GM12872 (cell line): ENCODE measurements around the gene LRRC36.

Experiments used
- TF ChIP-seq, protein P1 (sequence below): IDR thresholded peaks from 3 replicates; pipeline ENCODE4 v1.5.1; 2011; ENCODE audit warnings: low read depth, mild to moderate bottlenecking, low read length, moderate library complexity; ENCODE audit not compliant: insufficient read depth

The LRRC36 gene

DNA sequence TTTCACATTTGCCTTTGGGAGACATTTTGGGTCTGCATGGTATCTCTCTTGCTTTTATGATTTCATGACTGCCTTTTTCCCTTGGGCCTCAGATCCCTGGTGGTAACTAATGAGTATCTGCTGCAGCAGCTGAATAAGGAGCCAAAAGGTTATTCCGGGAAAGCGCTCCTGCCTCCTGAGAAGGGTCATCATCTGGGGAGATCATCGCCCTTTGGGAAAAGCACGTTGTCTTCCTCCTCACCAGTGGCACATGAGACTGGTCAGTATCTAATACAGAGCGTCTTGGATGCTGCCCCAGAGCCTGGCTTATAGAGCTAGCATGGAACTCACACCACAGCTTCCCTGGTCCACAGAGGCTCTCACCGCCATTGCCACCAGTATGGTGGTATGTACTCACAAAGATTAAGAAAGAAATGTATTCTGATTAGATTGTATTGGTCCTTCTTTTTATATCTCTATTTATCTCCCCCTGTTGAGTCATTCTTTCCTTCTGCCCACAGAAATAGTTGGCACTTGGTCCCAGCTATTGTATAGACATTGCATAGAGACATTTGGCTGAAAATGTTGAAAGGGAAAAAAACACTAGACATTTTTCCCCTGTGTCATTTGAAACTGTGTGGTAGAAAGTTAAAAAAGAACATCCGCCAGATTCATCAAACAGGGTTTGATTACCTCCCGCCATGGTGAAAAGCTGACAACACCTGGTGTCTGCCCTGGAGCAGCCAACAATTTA, 58.3 kb downstream of the LRRC36 start:
- TF ChIP-seq, protein P1, sequence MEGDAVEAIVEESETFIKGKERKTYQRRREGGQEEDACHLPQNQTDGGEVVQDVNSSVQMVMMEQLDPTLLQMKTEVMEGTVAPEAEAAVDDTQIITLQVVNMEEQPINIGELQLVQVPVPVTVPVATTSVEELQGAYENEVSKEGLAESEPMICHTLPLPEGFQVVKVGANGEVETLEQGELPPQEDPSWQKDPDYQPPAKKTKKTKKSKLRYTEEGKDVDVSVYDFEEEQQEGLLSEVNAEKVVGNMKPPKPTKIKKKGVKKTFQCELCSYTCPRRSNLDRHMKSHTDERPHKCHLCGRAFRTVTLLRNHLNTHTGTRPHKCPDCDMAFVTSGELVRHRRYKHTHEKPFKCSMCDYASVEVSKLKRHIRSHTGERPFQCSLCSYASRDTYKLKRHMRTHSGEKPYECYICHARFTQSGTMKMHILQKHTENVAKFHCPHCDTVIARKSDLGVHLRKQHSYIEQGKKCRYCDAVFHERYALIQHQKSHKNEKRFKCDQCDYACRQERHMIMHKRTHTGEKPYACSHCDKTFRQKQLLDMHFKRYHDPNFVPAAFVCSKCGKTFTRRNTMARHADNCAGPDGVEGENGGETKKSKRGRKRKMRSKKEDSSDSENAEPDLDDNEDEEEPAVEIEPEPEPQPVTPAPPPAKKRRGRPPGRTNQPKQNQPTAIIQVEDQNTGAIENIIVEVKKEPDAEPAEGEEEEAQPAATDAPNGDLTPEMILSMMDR, result no peak

DNA sequence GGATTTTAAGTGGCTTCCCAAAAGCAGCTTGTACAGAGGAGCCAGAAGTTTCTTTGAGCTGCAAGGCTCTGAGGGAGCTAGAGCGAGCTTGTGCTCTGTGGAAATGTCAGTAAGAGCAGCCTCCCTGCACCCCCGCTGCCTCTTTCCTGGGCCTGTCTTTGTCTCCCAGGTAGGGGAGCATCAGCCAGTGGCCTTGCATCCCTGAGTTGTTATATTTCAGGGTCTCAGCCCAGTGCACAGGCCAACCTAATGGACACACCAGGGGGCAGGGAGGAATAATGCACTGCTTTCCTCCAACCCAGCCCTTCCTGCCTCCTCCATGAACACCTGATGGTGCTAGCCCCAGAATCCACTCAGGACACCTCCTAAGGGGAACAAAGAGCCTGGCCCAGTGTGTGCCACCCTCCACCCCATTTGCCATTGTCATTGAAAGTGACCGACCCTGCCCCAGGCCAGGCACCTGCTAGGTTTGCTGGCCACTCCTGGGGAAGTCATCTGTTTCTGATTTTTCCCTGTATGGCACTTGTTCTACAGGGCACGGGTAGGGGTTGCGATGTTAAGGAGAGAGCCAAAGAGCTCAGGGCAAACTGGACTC, 60.3 kb downstream of the LRRC36 start:
- TF ChIP-seq, protein P1, result no peak

DNA sequence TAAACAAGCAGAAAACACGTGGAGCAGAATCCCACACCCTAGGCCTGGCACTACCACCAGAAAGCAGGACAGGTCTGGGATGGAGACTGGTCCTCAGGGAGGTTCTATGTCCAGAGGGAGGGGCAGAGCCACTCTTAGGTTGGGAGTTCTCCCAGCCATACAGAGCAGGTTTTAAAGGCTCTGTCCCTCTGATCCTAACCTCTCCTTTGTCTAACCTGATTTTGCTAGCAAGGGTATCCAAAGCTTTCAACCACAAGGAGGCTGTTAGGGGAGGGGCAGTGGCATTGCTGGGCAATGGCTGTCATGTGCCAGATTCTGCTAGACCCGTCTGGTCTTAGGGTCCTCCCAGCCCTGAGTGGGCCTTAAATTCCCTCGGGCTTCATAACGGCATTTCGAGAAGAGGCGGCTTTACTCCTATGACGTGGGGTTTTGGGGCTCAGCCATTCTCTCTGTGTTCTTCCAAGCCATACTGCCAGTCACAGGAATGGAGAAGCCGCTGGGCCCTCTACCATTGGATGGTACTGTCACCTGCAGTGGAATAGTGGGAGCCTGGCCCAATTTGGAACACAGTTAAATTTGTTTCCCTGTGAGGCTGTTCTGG, 61.0 kb downstream of the LRRC36 start:
- TF ChIP-seq, protein P1, result no peak

DNA sequence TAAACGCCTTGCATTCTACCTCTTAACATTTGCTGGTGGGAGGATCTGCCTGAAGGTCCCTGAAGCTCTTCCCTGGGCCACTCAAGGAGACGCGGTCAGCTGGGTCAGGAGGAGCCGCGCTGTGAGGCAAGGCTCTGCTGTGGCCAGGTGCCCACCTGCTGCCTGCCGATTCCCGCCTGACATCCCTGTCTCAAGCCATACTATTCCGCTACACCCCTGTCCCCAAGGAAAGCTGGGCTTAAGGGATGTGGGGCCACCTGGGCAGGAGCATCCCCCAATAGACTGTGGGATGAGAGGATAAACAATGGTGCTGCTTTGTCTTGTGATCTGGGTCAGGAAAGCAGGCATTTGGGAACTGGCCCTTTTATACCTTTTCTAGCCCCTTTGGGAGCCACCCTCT, 61.6 kb downstream of the LRRC36 start:
- TF ChIP-seq, protein P1, result no peak

DNA sequence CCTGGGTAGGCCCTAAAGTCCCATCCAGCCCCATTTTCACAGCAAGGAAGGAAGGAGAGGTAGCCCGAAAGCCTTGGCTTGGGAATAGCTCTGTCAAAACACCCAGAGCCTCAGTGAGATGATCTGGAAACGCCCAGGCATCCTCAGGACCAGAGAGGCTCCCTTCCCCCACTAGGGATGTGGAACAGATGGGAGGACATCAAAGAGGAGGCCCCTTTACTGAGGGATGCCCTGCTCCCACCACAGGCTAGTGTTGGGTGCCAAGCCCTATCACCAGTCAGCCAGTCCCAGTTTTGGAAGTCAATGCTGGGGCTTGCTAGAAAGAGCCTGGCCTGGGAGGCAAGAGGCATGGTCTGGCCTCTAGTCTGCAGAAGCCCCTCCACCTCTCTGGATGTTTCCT, 62.0 kb downstream of the LRRC36 start:
- TF ChIP-seq, protein P1, result no peak

DNA sequence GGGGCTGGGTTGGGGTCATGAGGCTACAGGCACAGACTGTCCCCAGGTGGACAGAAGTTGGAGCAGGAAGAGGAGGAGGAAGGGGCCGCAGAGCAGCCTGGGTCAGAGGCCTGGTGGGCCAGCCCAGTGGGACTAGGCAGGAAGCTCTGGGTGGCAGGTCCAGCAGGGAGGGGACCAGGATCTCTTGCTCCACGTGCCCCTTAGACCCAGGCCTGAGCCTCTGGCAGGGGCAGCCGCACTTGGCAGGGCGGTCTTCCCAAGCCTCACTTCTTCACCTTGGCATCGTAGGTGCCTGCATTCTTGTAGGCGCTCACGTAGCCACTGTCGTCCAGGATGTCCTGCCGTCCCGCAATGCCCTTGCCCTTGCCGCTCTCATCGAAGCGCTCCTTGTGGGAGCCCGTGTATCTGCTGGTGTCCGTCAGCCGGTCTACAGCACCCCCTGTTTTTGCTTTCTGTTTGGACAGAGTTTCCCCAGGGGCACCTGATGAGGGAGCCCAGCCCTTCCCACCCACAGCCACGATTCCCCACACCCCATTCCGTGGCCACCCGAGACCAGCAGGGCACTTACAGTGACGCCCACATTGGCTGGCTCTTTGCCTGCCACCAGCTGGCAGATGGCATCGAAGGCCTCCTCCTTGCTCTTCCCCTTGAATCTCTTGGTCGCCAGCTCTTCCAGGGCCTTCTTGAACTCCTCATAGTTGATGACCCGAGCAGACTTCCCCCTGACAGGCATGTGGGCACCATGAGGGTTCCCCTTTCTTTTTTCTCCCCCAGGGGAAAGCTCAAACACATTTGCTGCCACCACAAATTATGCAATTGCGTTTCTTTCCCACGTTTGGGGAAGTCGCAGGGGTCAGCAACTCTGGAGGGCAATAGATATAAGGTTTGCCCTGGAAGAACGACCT, 63.5 kb downstream of the LRRC36 start:
- TF ChIP-seq, protein P1, result no peak
